Activated naive CD8-positive, alpha-beta T cell treated with anti-CD3 and anti-CD28 coated beads, Interleukin-2, amount 50 U/mL, for 24 hours (primary cell): ENCODE results near the gene AP2A1.
"Not testable (repeated sequence)": the region's sequence is repeated elsewhere in the genome, so short reads cannot be mapped to it uniquely, and the experiment has no call there.

Experiments
- ATAC-seq: fragments of 150-1000 bp; cut with Tn5 transposase; one replicate; pipeline ENCODE4 v1.10.0; 2021
- DNase-seq: peaks from one replicate; pipeline ENCODE4 v3.0.0; 2021
- H3K27ac Mint-ChIP-seq: one replicate; pipeline ENCODE4 v1.8.0; 2021; ENCODE audit warnings: mild to moderate bottlenecking, mixed read lengths
- H3K27me3 Mint-ChIP-seq: one replicate; pipeline ENCODE4 v1.8.0; 2021; ENCODE audit warnings: mixed read lengths
- H3K36me3 Mint-ChIP-seq: one replicate; pipeline ENCODE4 v1.8.0; 2021; ENCODE audit warnings: low read depth, mixed read lengths
- H3K4me1 Mint-ChIP-seq: one replicate; pipeline ENCODE4 v1.8.0; 2021; ENCODE audit warnings: mixed read lengths
- H3K4me3 Mint-ChIP-seq: one replicate; pipeline ENCODE4 v1.8.0; 2021; ENCODE audit warnings: mild to moderate bottlenecking, moderate library complexity, mixed read lengths
- H3K9me3 Mint-ChIP-seq: one replicate; pipeline ENCODE4 v1.8.0; 2021; ENCODE audit warnings: mixed read lengths

AP2A1 gene

GRCh38 chr19:49766930-49767299 lies at the start of gene AP2A1:
AP2A1 (plus strand) TSS chr19:49767001; CDS start chr19:49767134, 133 bp downstream.
- peak within 1 kb of the TSS; percentile 96 for H3K27ac Mint-ChIP-seq
- DNase-seq, result no peak
- peaks cover 3% of the 10 kb centered on the region for H3K27me3 Mint-ChIP-seq
- peak within 1 kb of the TSS; percentile 93 for H3K4me3 Mint-ChIP-seq
- H3K9me3 Mint-ChIP-seq, result no peaks in the 10 kb centered on the region
- ATAC-seq, result no peak
- H3K36me3 Mint-ChIP-seq, result peaks cover 2% of the 10 kb centered on the region
- peaks cover 31% of the 10 kb centered on the region for H3K4me1 Mint-ChIP-seq

GRCh38 chr19:49718511-49718910 lies 48.3 kb upstream of the AP2A1 start:
- H3K27me3 Mint-ChIP-seq, result no peaks in the 10 kb centered on the region
- ATAC-seq, result no peak
- H3K36me3 Mint-ChIP-seq, result peaks cover 2% of the 10 kb centered on the region
- H3K9me3 Mint-ChIP-seq, result no peaks in the 10 kb centered on the region
- peak overlapping the region; percentile 42 for H3K27ac Mint-ChIP-seq
- peak overlapping the region; percentile 54 for H3K4me3 Mint-ChIP-seq
- no peak for DNase-seq
- H3K4me1 Mint-ChIP-seq, result peaks cover 14% of the 10 kb centered on the region

- DNase-seq (no peak), ATAC-seq (no peak)
- Mint-ChIP-seq H3K27me3 (no peaks in the 10 kb centered on the region), H3K36me3 (peaks cover 2% of the 10 kb centered on the region), H3K4me1 (peaks cover 14% of the 10 kb centered on the region), H3K9me3 (no peaks in the 10 kb centered on the region), H3K27ac (no peak overlapping the region), H3K4me3 (peak overlapping the region; percentile 1)
Measured at GRCh38 chr19:49718991-49719390, 47.8 kb upstream of the AP2A1 start.

- not testable (repeated sequence) for H3K27me3 Mint-ChIP-seq, DNase-seq, H3K9me3 Mint-ChIP-seq, H3K36me3 Mint-ChIP-seq, H3K27ac Mint-ChIP-seq, ATAC-seq
- Mint-ChIP-seq H3K4me1 (peaks cover 18% of the 10 kb centered on the region), H3K4me3 (peak overlapping the region; percentile 1)
Measured at GRCh38 chr19:49719420-49719819, 47.4 kb upstream of the AP2A1 start.

- no peak overlapping the region for H3K4me3 Mint-ChIP-seq
- ATAC-seq (no peak), DNase-seq (no peak)
- H3K36me3 Mint-ChIP-seq, result peaks cover 2% of the 10 kb centered on the region
- peaks cover 6% of the 10 kb centered on the region for H3K4me1 Mint-ChIP-seq
- H3K27ac Mint-ChIP-seq, result no peak overlapping the region
- peaks cover 3% of the 10 kb centered on the region for H3K27me3 Mint-ChIP-seq
- H3K9me3 Mint-ChIP-seq, result no peaks in the 10 kb centered on the region
Measured at GRCh38 chr19:49727217-49728030, 39.4 kb upstream of the AP2A1 start.

- ATAC-seq (no peak), DNase-seq (no peak)
- Mint-ChIP-seq H3K27ac (no peak overlapping the region), H3K9me3 (no peaks in the 10 kb centered on the region), H3K36me3 (no peaks in the 10 kb centered on the region), H3K4me3 (no peak overlapping the region), H3K27me3 (peaks cover 3% of the 10 kb centered on the region), H3K4me1 (no peaks in the 10 kb centered on the region)
Measured at GRCh38 chr19:49730166-49730565, 36.6 kb upstream of the AP2A1 start.

GRCh38 chr19:49738268-49738667 lies 28.5 kb upstream of the AP2A1 start:
- H3K27me3 Mint-ChIP-seq, result no peaks in the 10 kb centered on the region
- ATAC-seq (no peak), DNase-seq (no peak)
- H3K4me3 Mint-ChIP-seq, result no peak overlapping the region
- H3K36me3 Mint-ChIP-seq, result no peaks in the 10 kb centered on the region
- H3K27ac Mint-ChIP-seq, result no peak overlapping the region
- no peaks in the 10 kb centered on the region for H3K9me3 Mint-ChIP-seq
- H3K4me1 Mint-ChIP-seq, result peaks cover 6% of the 10 kb centered on the region

GRCh38 chr19:49739098-49739497 lies 27.7 kb upstream of the AP2A1 start:
- Mint-ChIP-seq H3K27ac (no peak overlapping the region), H3K4me1 (peaks cover 6% of the 10 kb centered on the region), H3K36me3 (no peaks in the 10 kb centered on the region), H3K9me3 (no peaks in the 10 kb centered on the region), H3K27me3 (no peaks in the 10 kb centered on the region), H3K4me3 (no peak overlapping the region)
- DNase-seq (no peak), ATAC-seq (no peak)

- H3K4me3 Mint-ChIP-seq, result no peak overlapping the region
- no peaks in the 10 kb centered on the region for H3K36me3 Mint-ChIP-seq
- DNase-seq (no peak), ATAC-seq (no peak)
- H3K9me3 Mint-ChIP-seq, result no peaks in the 10 kb centered on the region
- H3K27me3 Mint-ChIP-seq, result no peaks in the 10 kb centered on the region
- H3K27ac Mint-ChIP-seq, result no peak overlapping the region
- H3K4me1 Mint-ChIP-seq, result peaks cover 6% of the 10 kb centered on the region
Measured at GRCh38 chr19:49739933-49740332, 26.9 kb upstream of the AP2A1 start.

- Mint-ChIP-seq H3K4me1 (peaks cover 6% of the 10 kb centered on the region), H3K9me3 (no peaks in the 10 kb centered on the region), H3K4me3 (no peak overlapping the region), H3K36me3 (no peaks in the 10 kb centered on the region), H3K27me3 (no peaks in the 10 kb centered on the region), H3K27ac (no peak overlapping the region)
- no peak for ATAC-seq
- no peak for DNase-seq
Measured at GRCh38 chr19:49741210-49741844, 25.5 kb upstream of the AP2A1 start.

- no peak overlapping the region for H3K4me3 Mint-ChIP-seq
- ATAC-seq, result no peak
- no peak overlapping the region for H3K27ac Mint-ChIP-seq
- H3K4me1 Mint-ChIP-seq, result no peaks in the 10 kb centered on the region
- DNase-seq, result no peak
- no peaks in the 10 kb centered on the region for H3K9me3 Mint-ChIP-seq
- H3K36me3 Mint-ChIP-seq, result no peaks in the 10 kb centered on the region
- H3K27me3 Mint-ChIP-seq, result no peaks in the 10 kb centered on the region
Measured at GRCh38 chr19:49744946-49745381, 21.8 kb upstream of the AP2A1 start.

GRCh38 chr19:49746206-49746958 lies 20.4 kb upstream of the AP2A1 start:
- Mint-ChIP-seq H3K36me3 (no peaks in the 10 kb centered on the region), H3K27ac (no peak overlapping the region)
- peak; percentile 69 for DNase-seq

GRCh38 chr19:49749055-49749716 lies 17.6 kb upstream of the AP2A1 start:
- Mint-ChIP-seq H3K36me3 (no peaks in the 10 kb centered on the region), H3K27me3 (no peaks in the 10 kb centered on the region), H3K4me1 (no peaks in the 10 kb centered on the region), H3K9me3 (no peaks in the 10 kb centered on the region), H3K4me3 (no peak overlapping the region), H3K27ac (no peak overlapping the region)
- DNase-seq (no peak), ATAC-seq (no peak)

More at GRCh38 chr19:49746206-49746958, 20.4 kb upstream of the AP2A1 start:
- no peaks in the 10 kb centered on the region for H3K9me3 Mint-ChIP-seq
- ATAC-seq, result peak; percentile 50
- no peak overlapping the region for H3K4me3 Mint-ChIP-seq
- H3K27me3 Mint-ChIP-seq, result no peaks in the 10 kb centered on the region
- no peaks in the 10 kb centered on the region for H3K4me1 Mint-ChIP-seq

GRCh38 chr19:49749771-49750170 lies 17.0 kb upstream of the AP2A1 start:
- H3K27me3 Mint-ChIP-seq, result no peaks in the 10 kb centered on the region
- H3K4me3 Mint-ChIP-seq, result no peak overlapping the region
- no peak for ATAC-seq
- no peaks in the 10 kb centered on the region for H3K4me1 Mint-ChIP-seq
- no peak overlapping the region for H3K27ac Mint-ChIP-seq
- H3K36me3 Mint-ChIP-seq, result no peaks in the 10 kb centered on the region
- no peaks in the 10 kb centered on the region for H3K9me3 Mint-ChIP-seq
- no peak for DNase-seq
